OCI-LY3 (cell line): ENCODE results near the gene WNT11.

Source experiments
- H2AFZ ChIP-seq: fragments of 200-600, 300-600 bp; shearing (Covaris generic); 2 replicates; pipeline ENCODE4 v1.6.0; 2014; ENCODE audit warnings: antibody characterized with exemption, low read depth, low read length
- H3K27ac ChIP-seq: fragments of 200-600, 300-600 bp; sonication (generic); 2 replicates; pipeline ENCODE4 v1.5.1; 2014; ENCODE audit warnings: mild to moderate bottlenecking, low read length, moderate library complexity, mixed read lengths
- H3K27me3 ChIP-seq: fragments of 200-600, 300-600 bp; sonication (generic); 2 replicates; pipeline ENCODE4 v1.6.1; 2014; ENCODE audit warnings: low read depth, low read length, mixed read lengths
- H3K36me3 ChIP-seq: fragments of 200-600, 300-600 bp; sonication (generic); replicated peaks from 2 replicates; pipeline ENCODE3; 2014; ENCODE audit warnings: low read depth, low read length, mixed read lengths
- H3K4me1 ChIP-seq: fragments of 300-600, 200-600 bp; sonication (generic); 2 replicates; pipeline ENCODE4 v1.6.1; 2014; ENCODE audit warnings: low read length, mixed read lengths
- H3K4me2 ChIP-seq: fragments of 200-600, 300-600 bp; sonication (generic); 2 replicates; pipeline ENCODE4 v1.6.1; 2014; ENCODE audit warnings: low read length, mixed read lengths
- H3K4me3 ChIP-seq: fragments of 300-600, 200-600 bp; sonication (generic); 2 replicates; pipeline ENCODE4 v1.5.1; 2014; ENCODE audit warnings: antibody characterized with exemption, mild to moderate bottlenecking, low read length, moderate library complexity
- H3K79me2 ChIP-seq: fragments of 300-600, 200-600 bp; shearing (Covaris generic); 2 replicates; pipeline ENCODE4 v1.6.1; 2014; ENCODE audit warnings: mild to moderate bottlenecking, low read length, mixed read lengths
- H3K9ac ChIP-seq: fragments of 300-600, 200-600 bp; shearing (Covaris generic); 2 replicates; pipeline ENCODE4 v1.6.0; 2014; ENCODE audit warnings: mild to moderate bottlenecking, low read length, moderate library complexity
- H3K9me3 ChIP-seq: fragments of 200-600, 300-600 bp; shearing (Covaris generic); 2 replicates; pipeline ENCODE4 v1.6.1; 2014; ENCODE audit warnings: low read length, mixed read lengths; ENCODE audit not compliant: insufficient read depth
- H4K20me1 ChIP-seq: fragments of 200-600, 300-600 bp; sonication (generic); 2 replicates; pipeline ENCODE4 v1.6.1; 2016; ENCODE audit warnings: low read length, mixed read lengths; ENCODE audit not compliant: insufficient read depth
- EZH2phosphoT487 ChIP-seq: fragments of 200-600 bp; shearing (Covaris generic); IDR thresholded peaks from 2 replicates; pipeline ENCODE4 v1.6.1; 2018; ENCODE audit warnings: antibody characterized with exemption, mixed run types, low read depth
- TF ChIP-seq, protein P1 (sequence below): fragments of 200-600, 300-600 bp; sonication (generic); IDR thresholded peaks from 2 replicates; pipeline ENCODE4 v1.5.1; 2014; ENCODE audit warnings: antibody characterized with exemption, low read length, low read depth

WNT11 gene

GRCh38 chr11:76205252-76206076, 838 bp downstream of the WNT11 start:
- Histone ChIP-seq H3K4me3 (no peak overlapping the region), H3K27ac (no peak overlapping the region), H3K9ac (no peak overlapping the region), H3K36me3 (no peaks in the 10 kb centered on the region), H3K9me3 (no peaks in the 10 kb centered on the region), H2AFZ (no peak overlapping the region), H4K20me1 (no peaks in the 10 kb centered on the region), H3K4me1 (peaks cover 11% of the 10 kb centered on the region), H3K79me2 (no peaks in the 10 kb centered on the region), H3K4me2 (no peak overlapping the region), H3K27me3 (peaks cover 23% of the 10 kb centered on the region; the same call in 1 of the 2 replicates)
- TF ChIP-seq, protein P1, sequence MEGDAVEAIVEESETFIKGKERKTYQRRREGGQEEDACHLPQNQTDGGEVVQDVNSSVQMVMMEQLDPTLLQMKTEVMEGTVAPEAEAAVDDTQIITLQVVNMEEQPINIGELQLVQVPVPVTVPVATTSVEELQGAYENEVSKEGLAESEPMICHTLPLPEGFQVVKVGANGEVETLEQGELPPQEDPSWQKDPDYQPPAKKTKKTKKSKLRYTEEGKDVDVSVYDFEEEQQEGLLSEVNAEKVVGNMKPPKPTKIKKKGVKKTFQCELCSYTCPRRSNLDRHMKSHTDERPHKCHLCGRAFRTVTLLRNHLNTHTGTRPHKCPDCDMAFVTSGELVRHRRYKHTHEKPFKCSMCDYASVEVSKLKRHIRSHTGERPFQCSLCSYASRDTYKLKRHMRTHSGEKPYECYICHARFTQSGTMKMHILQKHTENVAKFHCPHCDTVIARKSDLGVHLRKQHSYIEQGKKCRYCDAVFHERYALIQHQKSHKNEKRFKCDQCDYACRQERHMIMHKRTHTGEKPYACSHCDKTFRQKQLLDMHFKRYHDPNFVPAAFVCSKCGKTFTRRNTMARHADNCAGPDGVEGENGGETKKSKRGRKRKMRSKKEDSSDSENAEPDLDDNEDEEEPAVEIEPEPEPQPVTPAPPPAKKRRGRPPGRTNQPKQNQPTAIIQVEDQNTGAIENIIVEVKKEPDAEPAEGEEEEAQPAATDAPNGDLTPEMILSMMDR, result no peak
- TF ChIP-seq EZH2phosphoT487, result no peak

GRCh38 chr11:76203937-76204336, 2.4 kb downstream of the WNT11 start:
- H3K27me3 ChIP-seq, result peaks cover 23% of the 10 kb centered on the region; the same call in 1 of the 2 replicates
- no peak overlapping the region for H3K4me3 ChIP-seq
- H3K27ac ChIP-seq, result no peak overlapping the region
- H3K79me2 ChIP-seq, result no peaks in the 10 kb centered on the region
- H2AFZ ChIP-seq, result no peak overlapping the region
- H3K9ac ChIP-seq, result no peak overlapping the region
- H3K36me3 ChIP-seq, result no peaks in the 10 kb centered on the region
- TF ChIP-seq EZH2phosphoT487, result no peak
- TF ChIP-seq, protein P1, result no peak
- no peak overlapping the region for H3K4me2 ChIP-seq
- H3K4me1 ChIP-seq, result peaks cover 11% of the 10 kb centered on the region
- H3K9me3 ChIP-seq, result no peaks in the 10 kb centered on the region
- no peaks in the 10 kb centered on the region for H4K20me1 ChIP-seq

- no peaks in the 10 kb centered on the region for H3K79me2 ChIP-seq
- H3K4me3 ChIP-seq, result no peak overlapping the region
- peaks cover 22% of the 10 kb centered on the region; the same call in 1 of the 2 replicates for H3K27me3 ChIP-seq
- H3K36me3 ChIP-seq, result no peaks in the 10 kb centered on the region
- no peak overlapping the region for H3K9ac ChIP-seq
- H3K4me1 ChIP-seq, result peaks cover 10% of the 10 kb centered on the region
- no peaks in the 10 kb centered on the region for H3K9me3 ChIP-seq
- H3K4me2 ChIP-seq, result no peak overlapping the region
- no peaks in the 10 kb centered on the region for H4K20me1 ChIP-seq
- H2AFZ ChIP-seq, result no peak overlapping the region
- TF ChIP-seq, protein P1, result no peak
- no peak for TF ChIP-seq EZH2phosphoT487
- H3K27ac ChIP-seq, result no peak overlapping the region
Observed at GRCh38 chr11:76203131-76203925, 3.0 kb downstream of the WNT11 start.
